OCI-LY7 (cell line): ENCODE data around the gene PLEKHA6.

ENCODE experiments used
- CTCF ChIP-seq: fragments of 200-600 bp; sonication (generic); conservative IDR thresholded peaks from 2 replicates; pipeline ENCODE4 v1.5.1; 2014; ENCODE audit warnings: mild to moderate bottlenecking, antibody characterized with exemption, low read length, moderate library complexity, mixed read lengths
- EZH2phosphoT487 ChIP-seq: fragments of 200-600 bp; sonication (generic); IDR thresholded peaks from 2 replicates; pipeline ENCODE4 v1.6.1; 2018; ENCODE audit warnings: low read depth, borderline replicate concordance, mild to moderate bottlenecking, mixed run types, antibody characterized with exemption, low read length, moderate library complexity, mixed read lengths

GRCh38 chr1:204280099-204280961 is 79.4 kb downstream of the PLEKHA6 start:
- TF ChIP-seq CTCF, result no peak
- TF ChIP-seq EZH2phosphoT487, result no peak
